H1 (cell line): Measurements from ENCODE around the gene TRMT13. TPM values are rescaled to one million over a fixed set of nuclear protein-coding genes. Genes with fewer than 3 reads are reported as not detected.

Source experiments
- CTCF ChIA-PET: fragments of 300-600 bp; sonication (Branson Sonifier 250); formaldehyde crosslinking; loops from one replicate; lab custom pipeline; 2021; ENCODE audit not compliant: partially characterized antibody; lab: Charles Lee
- POLR2A ChIA-PET: fragments of 300-600 bp; sonication (Branson Sonifier 250); formaldehyde crosslinking; loops from one replicate; lab custom pipeline; 2021; ENCODE audit warnings: inconsistent platforms; ENCODE audit not compliant: partially characterized antibody; lab: Charles Lee
- DNase-seq, 2 experiments: peaks; one replicate each; pipeline versions ENCODE4 v3.0.0 to v3.0.0-alpha.2; 2010 to 2022; ENCODE audit warnings: low spot score in 2 of 2, low read depth in 1 of 2, mixed read lengths in 1 of 2
- FAIRE-seq: peaks from 2 replicates; lab custom pipeline; 2011; peaks lifted over from hg19 to GRCh38; lab: Jason Lieb, UNC
- H2AFZ ChIP-seq: 2 replicates; pipeline ENCODE4 v1.8.1; 2012; ENCODE audit warnings: low read length, inconsistent platforms
- H2AK5ac ChIP-seq: 2 replicates; pipeline ENCODE4 v1.6.1; 2013; ENCODE audit warnings: low read depth, low read length
- H2BK120ac ChIP-seq: replicated peaks from 2 replicates; pipeline ENCODE3; 2013; ENCODE audit warnings: low read depth, low read length, inconsistent platforms
- H2BK12ac ChIP-seq: 2 replicates; pipeline ENCODE4 v1.6.1; 2013; ENCODE audit warnings: low read depth, low read length
- H2BK15ac ChIP-seq: 2 replicates; pipeline ENCODE4 v1.6.1; 2013; ENCODE audit warnings: low read length
- H2BK20ac ChIP-seq: 2 replicates; pipeline ENCODE4 v1.6.1; 2013; ENCODE audit warnings: low read length
- H2BK5ac ChIP-seq: 2 replicates; pipeline ENCODE4 v1.6.1; 2013; ENCODE audit warnings: low read depth, low read length
- H3K14ac ChIP-seq: 2 replicates; pipeline ENCODE4 v1.6.1; 2013; ENCODE audit warnings: inconsistent platforms; ENCODE audit not compliant: insufficient read length
- H3K18ac ChIP-seq: 2 replicates; pipeline ENCODE4 v1.6.1; 2013; ENCODE audit warnings: low read length; ENCODE audit errors: extremely low read depth
- H3K23ac ChIP-seq: 2 replicates; pipeline ENCODE4 v1.6.1; 2013; ENCODE audit warnings: inconsistent platforms; ENCODE audit not compliant: insufficient read length
- H3K23me2 ChIP-seq: 2 replicates; pipeline ENCODE4 v1.6.1; 2013; ENCODE audit warnings: low read depth, low read length
- H3K27ac ChIP-seq: 2 replicates; pipeline ENCODE4 v1.6.1; 2011; ENCODE audit warnings: low read depth, low read length, inconsistent platforms
- H3K27me3 ChIP-seq, 4 experiments: replicated peaks in 1 of 4; 1 replicate in 1 of 4; 2 replicates in 3 of 4; pipeline versions ENCODE4 v1.6.1 to v1.8.1; 2011 to 2013; ENCODE audit warnings: low read length in 3 of 4, mild to moderate bottlenecking in 3 of 4, inconsistent platforms in 2 of 4, mixed read lengths in 2 of 4, moderate library complexity in 1 of 4; ENCODE audit not compliant: control insufficient read depth in 3 of 4, insufficient read depth in 3 of 4; ENCODE audit errors: extremely low read depth in 1 of 4
- H3K36me3 ChIP-seq, 4 experiments: 2 replicates each; pipeline versions ENCODE4 v1.6.1 to v1.8.1; 2011 to 2013; ENCODE audit warnings: mild to moderate bottlenecking in 4 of 4, low read length in 3 of 4, moderate library complexity in 2 of 4, control low read depth in 1 of 4, inconsistent platforms in 1 of 4; ENCODE audit not compliant: insufficient read depth in 4 of 4, control insufficient read depth in 2 of 4
- H3K4ac ChIP-seq: replicated peaks from 2 replicates; pipeline ENCODE3; 2013; ENCODE audit warnings: low read length, low read depth, mixed read lengths, inconsistent platforms; ENCODE audit not compliant: insufficient read length
- H3K4me1 ChIP-seq, 4 experiments: replicated peaks in 1 of 4; 1 replicate in 1 of 4; 2 replicates in 3 of 4; pipeline versions ENCODE4 v1.6.1 to v1.8.1; 2011 to 2013; ENCODE audit warnings: low read length in 3 of 4, inconsistent platforms in 2 of 4, mixed read lengths in 1 of 4; ENCODE audit not compliant: insufficient read depth in 4 of 4, control insufficient read depth in 3 of 4
- H3K4me2 ChIP-seq, 2 experiments: 2 replicates each; pipeline versions ENCODE4 v1.6.1 to v1.8.1; 2011 to 2013; ENCODE audit warnings: low read depth in 2 of 2, low read length in 2 of 2, control low read depth in 1 of 2, inconsistent platforms in 1 of 2, mild to moderate bottlenecking in 1 of 2; ENCODE audit not compliant: insufficient read depth in 1 of 2
- H3K4me3 ChIP-seq, 4 experiments: fragments of 200-600, 300-600 bp in 1 of 4; sonication (generic), shearing (Covaris generic), sonication (Bioruptor Twin) in 1 of 4; 2 replicates each; pipeline versions ENCODE4 v1.5.1 to v1.8.1; 2011 to 2016; ENCODE audit warnings: low read length in 4 of 4, low read depth in 3 of 4, control low read depth in 2 of 4, inconsistent platforms in 2 of 4, mild to moderate bottlenecking in 2 of 4, mixed read lengths in 1 of 4, moderate library complexity in 1 of 4; ENCODE audit not compliant: insufficient read depth in 2 of 4; ENCODE audit errors: extremely low read depth in 1 of 4
- H3K56ac ChIP-seq: replicated peaks from 2 replicates; pipeline ENCODE3; 2013; ENCODE audit warnings: low read depth, mild to moderate bottlenecking, mixed read lengths, low read length, inconsistent platforms; ENCODE audit not compliant: insufficient read length
- H3K79me1 ChIP-seq: 2 replicates; pipeline ENCODE4 v1.6.1; 2013; ENCODE audit warnings: low read depth, low read length, control low read depth
- H3K79me2 ChIP-seq, 2 experiments: 2 replicates each; pipeline versions ENCODE4 v1.6.1 to v1.8.1; 2012 to 2013; ENCODE audit warnings: low read length in 2 of 2, mild to moderate bottlenecking in 2 of 2, inconsistent platforms in 1 of 2; ENCODE audit not compliant: insufficient read depth in 2 of 2, control insufficient read depth in 1 of 2
- H3K9ac ChIP-seq, 4 experiments: replicated peaks in 1 of 4; 1 replicate in 1 of 4; 2 replicates in 3 of 4; pipeline versions ENCODE4 v1.6.1 to v1.8.1; 2011 to 2013; ENCODE audit warnings: low read depth in 3 of 4, low read length in 3 of 4, control low read depth in 2 of 4, mild to moderate bottlenecking in 2 of 4, moderate library complexity in 2 of 4, inconsistent platforms in 1 of 4; ENCODE audit errors: extremely low read depth in 1 of 4
- H3K9me3 ChIP-seq, 2 experiments: 2 replicates each; pipeline versions ENCODE4 v1.6.1 to v1.8.1; 2012 to 2013; ENCODE audit warnings: mild to moderate bottlenecking in 2 of 2, moderate library complexity in 2 of 2, control low read depth in 1 of 2, inconsistent platforms in 1 of 2, low read depth in 1 of 2, low read length in 1 of 2, mixed read lengths in 1 of 2; ENCODE audit not compliant: insufficient read depth in 2 of 2
- H4K20me1 ChIP-seq, 2 experiments: replicated peaks in 1 of 2; 2 replicates each; pipeline versions ENCODE3 to v1.8.1; 2011 to 2013; ENCODE audit warnings: inconsistent platforms in 2 of 2, low read length in 2 of 2, mild to moderate bottlenecking in 1 of 2; ENCODE audit not compliant: insufficient read depth in 2 of 2, control insufficient read depth in 1 of 2
- H4K5ac ChIP-seq: 2 replicates; pipeline ENCODE4 v1.6.1; 2013; ENCODE audit warnings: low read length, low read depth, mixed read lengths, inconsistent platforms; ENCODE audit not compliant: insufficient read length
- H4K8ac ChIP-seq: 2 replicates; pipeline ENCODE4 v1.8.0; 2013; ENCODE audit warnings: mild to moderate bottlenecking, moderate library complexity, low read length, inconsistent platforms; ENCODE audit not compliant: insufficient read depth; ENCODE audit errors: extremely low read depth
- H4K91ac ChIP-seq: replicated peaks from 2 replicates; pipeline ENCODE3; 2013; ENCODE audit warnings: low read length, mixed read lengths, inconsistent platforms; ENCODE audit not compliant: insufficient read length
- CEBPB ChIP-seq: IDR thresholded peaks from 2 replicates; pipeline ENCODE4 v1.6.1; 2012; ENCODE audit warnings: low read depth, low read length
- CHD1 ChIP-seq: IDR thresholded peaks from 2 replicates; pipeline ENCODE4 v1.6.1; 2012; ENCODE audit warnings: low read depth, low read length, improper control_type of control experiment
- E2F6 ChIP-seq: IDR thresholded peaks from 2 replicates; pipeline ENCODE4 v1.6.1; 2012; ENCODE audit warnings: inconsistent platforms
- GABPA ChIP-seq: IDR thresholded peaks from 2 replicates; pipeline ENCODE4 v1.6.1; 2011; ENCODE audit warnings: mild to moderate bottlenecking, low read length, moderate library complexity, borderline replicate concordance; ENCODE audit not compliant: insufficient read depth
- GTF2F1 ChIP-seq: IDR thresholded peaks from 2 replicates; pipeline ENCODE4 v1.6.1; 2012; ENCODE audit warnings: low read depth, low read length, improper control_type of control experiment, borderline replicate concordance
- HDAC6 ChIP-seq: IDR thresholded peaks from one replicate; pipeline ENCODE4 v1.7.1; 2012; ENCODE audit warnings: low read depth, mild to moderate bottlenecking, inconsistent platforms, low read length, moderate library complexity
- JUND ChIP-seq: IDR thresholded peaks from 2 replicates; pipeline ENCODE4 v1.6.1; 2011; ENCODE audit warnings: mild to moderate bottlenecking, improper control_type of control experiment, low read length
- KDM4A ChIP-seq: IDR thresholded peaks from one replicate; pipeline ENCODE4 v1.7.1; 2012; ENCODE audit warnings: low read depth, mild to moderate bottlenecking, moderate library complexity, low read length, inconsistent platforms; ENCODE audit not compliant: severe bottlenecking
- MAFK ChIP-seq: IDR thresholded peaks from 2 replicates; pipeline ENCODE4 v1.6.1; 2012; ENCODE audit warnings: low read depth, mild to moderate bottlenecking, improper control_type of control experiment, low read length
- SAP30 ChIP-seq: fragments of 300-600 bp; sonication (generic); IDR thresholded peaks from 2 replicates; pipeline ENCODE4 v1.7.1; 2012; ENCODE audit warnings: low read length, moderate library complexity, mild to moderate bottlenecking, inconsistent platforms; ENCODE audit not compliant: insufficient read depth, insufficient replicate concordance
- SP2 ChIP-seq: IDR thresholded peaks from 2 replicates; pipeline ENCODE4 v1.6.1; 2012; ENCODE audit warnings: mild to moderate bottlenecking, low read length, inconsistent platforms
- SRF ChIP-seq: IDR thresholded peaks from 2 replicates; pipeline ENCODE4 v1.6.1; 2011; ENCODE audit warnings: mild to moderate bottlenecking, low read depth, low read length, moderate library complexity
- YY1 ChIP-seq: IDR thresholded peaks from 2 replicates; pipeline ENCODE4 v1.6.1; 2011; ENCODE audit warnings: low read depth, mild to moderate bottlenecking, low read length
- WGBS, 2 experiments: shearing (Covaris generic) in 1 of 2; methylation state at CpG; one replicate each; pipeline versions ENCODE4 v1.1.6 to v1.1.7; 2013 to 2015; ENCODE audit warnings: low lambda C conversion rate in 2 of 2, mixed read lengths in 2 of 2, inconsistent platforms in 1 of 2, low coverage in 1 of 2, missing lambda C conversion rate in 1 of 2; ENCODE audit not compliant: insufficient replicate concordance in 2 of 2, insufficient coverage in 1 of 2, insufficient read length in 1 of 2; ENCODE audit errors: extremely low coverage in 1 of 2, missing lambda C conversion rate in 1 of 2; 5-methylcytosine and 5-hydroxymethylcytosine counted together
- polyA plus RNA-seq, 7 experiments: library from polyadenylated mRNA; depleted of rRNA in 3 of 7; stranded (reverse) in 5 of 7; unstranded in 2 of 7; fragments of >200 nt in 5 of 7; fragments of 200-250 nt in 2 of 7; gene quantifications; 1 replicate in 5 of 7; 2 replicates in 1 of 7; 4 replicates in 1 of 7; pipeline versions ENCODE4 v1.2.1 to v1.2.3, GENCODE V29; 2011 to 2013; ENCODE audit warnings: missing spikeins in 2 of 7, mixed read lengths in 2 of 7
- total RNA-seq: library from RNA; stranded (reverse); fragmentation: NEBNext Ultra II Directional; extraction: Animal tissue kit (Norgen Biotek cat#: 25700); gene quantifications from 2 replicates; pipeline ENCODE4 v1.2.1, GENCODE V29; 2021
- TF ChIP-seq, protein P1 (sequence below): IDR thresholded peaks from 2 replicates; pipeline ENCODE4 v1.6.1; 2011; ENCODE audit warnings: low read depth, mild to moderate bottlenecking, low read length; ENCODE audit not compliant: insufficient read depth

Gene TRMT13
- total and polyA plus RNA-seq, 2 of the 8 experiments (the other 6 are each of a cell fraction or from before 2014, with no cell fraction given) = 3.6 to 14.8 TPM

DNA sequence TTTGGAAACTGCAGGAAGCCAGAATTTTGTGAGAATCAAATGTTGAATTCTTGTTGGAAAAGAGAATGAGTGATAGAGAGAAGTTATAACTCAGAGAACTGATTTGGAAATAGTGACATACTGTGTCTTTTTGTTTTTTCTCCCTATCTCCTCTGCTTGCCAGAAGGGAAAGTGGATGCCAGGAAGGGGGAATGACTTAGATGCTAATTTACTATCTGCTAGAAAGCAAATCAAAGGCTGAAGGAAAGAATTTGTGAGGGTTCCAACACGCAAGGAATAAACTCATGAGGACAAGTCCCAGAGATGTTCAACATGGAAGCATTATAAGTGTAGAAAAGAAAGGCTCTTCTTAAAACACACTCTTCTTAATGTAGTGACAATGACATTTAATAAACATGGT lies 65.6 kb downstream of the TRMT13 start:
- Histone ChIP-seq H3K27me3 (no peaks in the 10 kb centered on the region), H3K9me3 (no peaks in the 10 kb centered on the region), H3K79me2 (no peaks in the 10 kb centered on the region), H2BK12ac (no peak overlapping the region), H2BK15ac (no peak overlapping the region), H2AFZ (no peak overlapping the region), H3K9ac (no peak overlapping the region), H3K4me2 (no peak overlapping the region), H3K56ac (no peak overlapping the region), H3K79me1 (no peaks in the 10 kb centered on the region), H2BK120ac (no peak overlapping the region), H2BK5ac (no peak overlapping the region), H3K27ac (no peak overlapping the region), H4K20me1 (no peaks in the 10 kb centered on the region), H3K4me3 (no peak overlapping the region), H4K91ac (no peak overlapping the region), H3K4me1 (peaks cover 0 to 5% (median 2%) of the 10 kb centered on the region in 4 experiments; a peak in 3 of 7 replicates), H3K23me2 (no peaks in the 10 kb centered on the region; the same call in 1 of the 2 replicates), H3K23ac (no peak overlapping the region), H2BK20ac (no peak overlapping the region), H3K14ac (no peak overlapping the region), H2AK5ac (no peak overlapping the region), H3K18ac (no peak overlapping the region), H4K8ac (no peak overlapping the region), H3K36me3 (peaks cover 0 to 24% (median 9%) of the 10 kb centered on the region in 4 experiments; a peak in 6 of 8 replicates), H4K5ac (no peak overlapping the region), H3K4ac (no peak overlapping the region)
- POLR2A ChIA-PET = no interaction called here
- DNase-seq (no peak), FAIRE-seq (no peak)
- CTCF ChIA-PET = no interaction called here
- WGBS, 2 experiments = 87% methylated on average over 1 of the region's 1 CpG; no CpG with 5 or more reads in 1 of the 2 experiments
- TF ChIP-seq, protein P1, sequence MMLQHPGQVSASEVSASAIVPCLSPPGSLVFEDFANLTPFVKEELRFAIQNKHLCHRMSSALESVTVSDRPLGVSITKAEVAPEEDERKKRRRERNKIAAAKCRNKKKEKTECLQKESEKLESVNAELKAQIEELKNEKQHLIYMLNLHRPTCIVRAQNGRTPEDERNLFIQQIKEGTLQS = no peak
- TF ChIP-seq CHD1 = no peak
- no peak for TF ChIP-seq SRF
- no peak for TF ChIP-seq KDM4A
- no peak for TF ChIP-seq YY1
- TF ChIP-seq GABPA = no peak
- TF ChIP-seq CEBPB = no peak
- TF ChIP-seq SP2 = no peak
- no peak for TF ChIP-seq E2F6
- TF ChIP-seq GTF2F1 = no peak
- no peak for TF ChIP-seq HDAC6
- TF ChIP-seq JUND = no peak
- no peak for TF ChIP-seq MAFK
- no peak for TF ChIP-seq SAP30
